GM19025 (cell line): Measurements from ENCODE around the gene DERL3.

ENCODE experiments used
- ATAC-seq: cut with Tn5 transposase; IDR thresholded peaks from one replicate; pipeline ENCODE4 v1.9.1; 2021; ENCODE audit warnings: mild to moderate bottlenecking, low read depth, moderate library complexity; ENCODE audit not compliant: unreplicated experiment

The DERL3 gene

GRCh38 chr22:23833017-23833751, 5.6 kb downstream of the DERL3 start:
- no peak for ATAC-seq

GRCh38 chr22:23832226-23833016, 6.4 kb downstream of the DERL3 start:
- no peak for ATAC-seq

- ATAC-seq, result no peak
Measured at GRCh38 chr22:23831781-23832180, 7.0 kb downstream of the DERL3 start.

- ATAC-seq, result no peak
Measured at GRCh38 chr22:23831261-23831660, 7.5 kb downstream of the DERL3 start.

GRCh38 chr22:23829845-23830372, 8.9 kb downstream of the DERL3 start:
- ATAC-seq, result no peak

- no peak for ATAC-seq
Measured at GRCh38 chr22:23828800-23829680, 9.8 kb downstream of the DERL3 start.

- no peak for ATAC-seq
Measured at GRCh38 chr22:23827351-23827995, 11.3 kb downstream of the DERL3 start.

GRCh38 chr22:23826510-23827350, 12.1 kb downstream of the DERL3 start:
- no peak for ATAC-seq

- no peak for ATAC-seq
Measured at GRCh38 chr22:23825246-23825905, 13.4 kb downstream of the DERL3 start.

- no peak for ATAC-seq
Measured at GRCh38 chr22:23824476-23825245, 14.1 kb downstream of the DERL3 start.

- no peak for ATAC-seq
Measured at GRCh38 chr22:23823331-23823791, 15.4 kb downstream of the DERL3 start.

- ATAC-seq, result no peak
Measured at GRCh38 chr22:23822101-23822671, 16.6 kb downstream of the DERL3 start.

- no peak for ATAC-seq
Measured at GRCh38 chr22:23820748-23821211, 18.0 kb downstream of the DERL3 start.

GRCh38 chr22:23818541-23818940, 20.3 kb downstream of the DERL3 start:
- ATAC-seq, result no peak

- ATAC-seq, result no peak
Measured at GRCh38 chr22:23817146-23817545, 21.7 kb downstream of the DERL3 start.

- no peak for ATAC-seq
Measured at GRCh38 chr22:23816156-23816976, 22.4 kb downstream of the DERL3 start.
